Measurements from ENCODE around the gene KDM8.

The KDM8 gene

DNA sequence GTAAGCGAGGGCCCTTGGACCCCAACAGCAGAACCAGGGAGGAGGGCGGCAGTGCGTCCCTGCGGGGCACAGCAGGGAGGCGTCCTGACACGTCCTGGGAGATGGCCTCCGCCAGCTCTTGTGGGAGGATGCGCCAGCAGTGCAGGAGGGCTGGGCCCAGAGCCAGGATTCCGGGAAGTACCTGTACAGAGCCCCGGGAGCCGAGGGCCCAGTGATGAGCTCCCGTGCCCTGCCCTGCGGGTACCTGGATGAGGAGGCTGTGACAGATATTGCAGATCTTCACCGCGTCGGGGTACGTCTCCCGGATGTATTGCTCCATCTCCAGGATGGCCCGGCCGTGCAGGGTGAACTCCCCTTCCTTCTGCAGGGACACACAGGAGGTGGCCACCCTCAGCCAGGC lies 23.1 kb downstream of the KDM8 start:
- Histone ChIP-seq H2AFZ (ENCODE audit: low read depth, low read length, severe bottlenecking) (no peak overlapping the region), H3K79me2 (ENCODE audit: insufficient read depth, low read length) (no peaks in the 10 kb centered on the region), H3K9ac (ENCODE audit: low read length) (no peak overlapping the region), H3K9me2 (replicated peaks; ENCODE audit: insufficient read depth, low read length) (no peaks in the 10 kb centered on the region), H4K20me1 (ENCODE audit: low read depth, low read length) (no peaks in the 10 kb centered on the region), H3K36me3 (ENCODE audit: low read length) (no peaks in the 10 kb centered on the region), H3K4me3 (ENCODE audit: insufficient read depth, low read length, poor library complexity, severe bottlenecking) (no peak overlapping the region), H3K27ac (ENCODE audit: low read depth, low read length) (no peak overlapping the region), H3K27me3 (ENCODE audit: low read length) (no peaks in the 10 kb centered on the region), H3F3A (ENCODE audit: insufficient read depth) (no peaks in the 10 kb centered on the region), H3K4me2 (ENCODE audit: low read depth, low read length, poor library complexity, severe bottlenecking) (no peak overlapping the region), H3K9me3 (ENCODE audit: insufficient read depth, low read length) (no peaks in the 10 kb centered on the region)
- TF ChIP-seq EZH2phosphoT487 (conservative IDR thresholded peaks at IDR 0.05; ENCODE audit: low read length): no peak
- no peak for TF ChIP-seq CTCF (IDR thresholded peaks at IDR 0.05; ENCODE audit: insufficient read depth, low read length, poor library complexity, severe bottlenecking)

DNA sequence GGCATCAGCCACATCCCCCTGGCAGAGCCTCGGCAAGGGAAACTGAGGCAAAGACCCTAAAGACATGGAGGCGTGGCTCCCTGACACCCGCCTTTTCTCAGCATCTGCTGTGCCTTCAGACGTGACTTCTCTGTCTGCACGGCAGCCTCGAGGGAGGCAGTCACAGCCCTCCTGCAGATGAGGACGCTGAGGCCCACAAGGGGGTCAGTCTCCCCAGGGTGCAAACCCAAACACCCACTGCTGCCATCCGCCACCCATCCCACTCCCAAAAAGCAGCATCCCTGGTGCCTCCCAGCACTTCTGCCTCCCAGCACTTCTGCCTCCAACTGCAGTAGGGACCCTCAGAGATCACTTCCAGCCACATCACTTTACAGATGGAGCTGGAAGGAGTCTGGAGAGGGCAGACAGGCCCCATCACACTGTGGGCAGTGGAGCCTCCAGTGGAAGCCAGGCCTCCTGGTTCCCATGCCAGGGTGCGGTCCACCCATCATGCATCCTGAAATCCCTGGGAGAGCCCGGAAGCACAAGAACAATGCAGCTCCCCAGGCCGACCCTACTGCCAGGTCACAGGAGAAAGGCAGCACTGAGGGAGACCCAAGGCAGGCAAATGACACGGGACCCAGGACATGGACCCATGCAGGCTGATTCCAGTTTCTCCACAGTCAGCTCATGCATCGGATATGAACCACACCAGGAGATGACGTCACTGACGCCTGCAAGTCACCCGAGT lies 23.8 kb downstream of the KDM8 start:
- H3K36me3 ChIP-seq (ENCODE audit: low read length): no peaks in the 10 kb centered on the region
- no peak overlapping the region for H2AFZ ChIP-seq (ENCODE audit: low read depth, low read length, severe bottlenecking)
- H3K27ac ChIP-seq (ENCODE audit: low read depth, low read length): no peak overlapping the region
- no peaks in the 10 kb centered on the region for H3K79me2 ChIP-seq (ENCODE audit: insufficient read depth, low read length)
- TF ChIP-seq EZH2phosphoT487 (conservative IDR thresholded peaks at IDR 0.05; ENCODE audit: low read length) (no peak), CTCF (IDR thresholded peaks at IDR 0.05; ENCODE audit: insufficient read depth, low read length, poor library complexity, severe bottlenecking) (no peak)
- no peak overlapping the region for H3K4me2 ChIP-seq (ENCODE audit: low read depth, low read length, poor library complexity, severe bottlenecking)
- H3K9me2 ChIP-seq (replicated peaks; ENCODE audit: insufficient read depth, low read length): no peaks in the 10 kb centered on the region
- H4K20me1 ChIP-seq (ENCODE audit: low read depth, low read length): no peaks in the 10 kb centered on the region
- no peaks in the 10 kb centered on the region for H3K27me3 ChIP-seq (ENCODE audit: low read length)
- H3K9ac ChIP-seq (ENCODE audit: low read length): no peak overlapping the region
- no peak overlapping the region for H3K4me3 ChIP-seq (ENCODE audit: insufficient read depth, low read length, poor library complexity, severe bottlenecking)
- no peaks in the 10 kb centered on the region for H3F3A ChIP-seq (ENCODE audit: insufficient read depth)
- no peaks in the 10 kb centered on the region for H3K9me3 ChIP-seq (ENCODE audit: insufficient read depth, low read length)

DNA sequence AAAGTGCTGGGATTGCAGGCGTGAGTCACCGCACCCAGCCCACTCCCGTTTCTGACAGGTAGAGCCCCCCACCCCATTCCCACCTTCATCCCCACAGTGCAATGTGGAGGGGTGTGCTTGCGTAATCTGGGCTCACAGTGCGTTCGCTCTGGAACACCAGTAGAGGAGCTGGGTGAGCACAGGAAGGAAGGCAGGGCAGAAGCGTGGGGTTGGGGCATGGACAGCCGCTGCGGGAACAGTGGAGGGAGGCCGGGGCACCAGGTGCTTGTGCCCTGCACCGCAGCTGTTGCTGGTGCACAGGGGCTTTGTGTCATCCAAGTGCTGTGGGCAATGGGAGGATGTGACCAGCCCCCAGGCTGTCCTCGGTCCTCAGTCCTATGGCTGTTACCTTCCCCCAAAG lies 24.7 kb downstream of the KDM8 start:
- Histone ChIP-seq H3K4me2 (ENCODE audit: low read depth, low read length, poor library complexity, severe bottlenecking) (no peak overlapping the region), H4K20me1 (ENCODE audit: low read depth, low read length) (no peaks in the 10 kb centered on the region), H3K4me3 (ENCODE audit: insufficient read depth, low read length, poor library complexity, severe bottlenecking) (no peak overlapping the region), H3K27ac (ENCODE audit: low read depth, low read length) (no peak overlapping the region), H3K27me3 (ENCODE audit: low read length) (no peaks in the 10 kb centered on the region), H3F3A (ENCODE audit: insufficient read depth) (0 out of 2 replicates have a peak, but pooled peaks cover 8% of the 10 kb centered on the region), H3K9ac (ENCODE audit: low read length) (no peak overlapping the region), H3K79me2 (ENCODE audit: insufficient read depth, low read length) (no peaks in the 10 kb centered on the region), H3K36me3 (ENCODE audit: low read length) (no peaks in the 10 kb centered on the region), H2AFZ (ENCODE audit: low read depth, low read length, severe bottlenecking) (no peak overlapping the region), H3K9me3 (ENCODE audit: insufficient read depth, low read length) (no peaks in the 10 kb centered on the region), H3K9me2 (replicated peaks; ENCODE audit: insufficient read depth, low read length) (no peaks in the 10 kb centered on the region)
- TF ChIP-seq CTCF (IDR thresholded peaks at IDR 0.05; ENCODE audit: insufficient read depth, low read length, poor library complexity, severe bottlenecking) (no peak), EZH2phosphoT487 (conservative IDR thresholded peaks at IDR 0.05; ENCODE audit: low read length) (no peak)
